Putamen (tissue), 1 donor: ENCODE results near the gene RNASEH1.
"Not testable (repeated sequence)": the region's sequence is repeated elsewhere in the genome, so short reads cannot be mapped to it uniquely, and the experiment has no call there.

ENCODE experiments used
- DNase-seq: peaks from one replicate; pipeline ENCODE4 v3.0.0-alpha.2; 2016; ENCODE audit warnings: low spot score

The RNASEH1 gene

GRCh38 chr2:3518496-3519254 is 39.5 kb downstream of the RNASEH1 start:
- DNase-seq, result peak; percentile 97

- no peak for DNase-seq
These were observed 40.1 kb downstream of the RNASEH1 start for GRCh38 chr2:3517948-3518495.

DNA sequence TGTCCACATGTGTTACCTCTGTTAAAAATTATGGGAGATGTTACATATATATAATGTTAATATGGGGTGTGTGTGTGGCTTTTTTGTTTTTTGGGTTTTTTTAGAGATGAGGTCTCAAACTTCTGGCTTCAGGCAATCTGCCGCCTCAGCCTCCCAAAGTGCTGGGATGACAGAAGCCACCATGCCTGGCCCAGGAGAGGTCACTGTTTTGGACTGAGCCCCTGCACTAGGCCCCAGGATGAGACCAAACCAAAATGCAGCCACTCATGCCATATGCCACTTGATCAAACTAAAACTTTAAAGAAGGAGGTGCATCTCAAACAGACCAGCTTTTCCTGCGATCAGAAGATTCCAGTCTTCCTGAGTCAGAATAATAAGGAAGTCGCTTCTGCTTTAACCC is 41.3 kb downstream of the RNASEH1 start:
- DNase-seq, result no peak

DNA sequence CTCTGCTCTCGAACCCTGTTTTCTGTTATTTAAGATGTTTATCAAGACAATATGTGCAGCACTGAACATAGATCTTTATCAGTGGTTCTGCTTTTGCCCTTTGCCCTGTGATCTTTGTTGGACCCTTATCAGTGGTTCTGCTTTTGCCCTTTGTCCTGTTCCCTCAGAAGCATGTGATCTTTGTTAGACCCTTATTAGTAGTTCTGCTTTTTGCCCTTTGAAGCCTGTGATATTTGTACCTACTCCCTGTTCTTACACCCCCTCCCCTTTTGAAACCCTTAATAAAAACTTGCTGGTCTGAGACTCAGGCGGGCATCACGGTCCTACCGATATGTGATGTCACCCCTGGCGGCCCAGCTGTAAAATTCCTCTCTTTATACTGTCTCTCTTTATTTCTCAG is 42.7 kb downstream of the RNASEH1 start:
- DNase-seq, result not testable (repeated sequence)

DNA sequence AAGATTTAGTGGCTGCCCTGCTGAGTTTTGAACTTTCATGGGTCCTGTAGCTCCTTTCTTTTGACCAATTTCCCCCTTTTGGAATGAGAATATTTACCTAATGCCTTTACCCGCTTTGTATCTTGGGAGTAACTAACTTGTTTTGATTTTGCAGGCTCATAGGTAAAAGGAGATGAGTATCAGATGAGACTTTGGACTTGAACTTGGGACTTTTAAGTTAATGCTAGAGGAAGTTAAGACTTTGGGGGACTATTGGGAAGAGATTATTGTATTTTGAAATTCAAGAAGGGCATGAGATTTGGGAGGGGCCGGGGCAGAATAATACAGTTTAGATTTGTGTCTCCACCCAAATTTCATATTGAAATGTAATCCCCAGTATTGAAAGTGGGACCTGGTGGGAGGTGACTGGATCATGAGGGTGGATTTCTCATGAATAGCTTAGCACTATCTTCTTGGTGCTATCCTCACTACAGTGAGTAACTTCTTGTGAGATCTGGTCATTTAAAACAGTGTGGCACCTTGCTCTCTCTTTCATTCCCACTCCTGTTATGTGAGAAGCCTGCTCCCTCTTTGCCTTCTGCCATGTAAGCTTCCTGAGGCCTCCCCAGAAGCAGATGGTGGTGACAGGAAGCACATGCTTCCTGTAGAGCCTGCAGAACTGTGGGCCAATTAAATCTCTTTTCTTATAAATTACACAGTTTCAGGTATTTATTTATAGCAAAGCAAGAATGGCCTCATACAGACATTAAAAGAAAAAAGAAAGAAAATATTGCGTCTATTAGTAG is 44.9 kb downstream of the RNASEH1 start:
- no peak for DNase-seq

DNA sequence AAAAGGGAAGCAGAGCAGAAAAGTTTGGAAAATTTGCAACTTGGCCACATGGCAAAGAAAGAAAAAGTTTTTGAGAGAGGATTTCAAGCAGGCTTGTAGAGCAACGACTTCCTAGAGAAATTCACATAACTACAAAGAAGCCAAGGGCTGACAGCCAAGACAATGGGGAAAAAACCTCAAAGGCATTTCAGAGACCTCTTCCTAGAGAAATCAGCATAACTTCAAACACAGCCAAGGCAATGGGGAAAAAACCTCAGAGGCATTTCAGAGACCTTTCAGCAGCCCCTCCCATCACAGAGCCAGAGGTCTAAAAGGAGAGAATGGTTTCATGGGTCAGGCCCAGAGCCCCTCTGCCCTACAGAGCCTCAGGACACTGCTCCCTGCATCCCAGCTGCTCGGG is 46.0 kb downstream of the RNASEH1 start:
- DNase-seq, result no peak

DNA sequence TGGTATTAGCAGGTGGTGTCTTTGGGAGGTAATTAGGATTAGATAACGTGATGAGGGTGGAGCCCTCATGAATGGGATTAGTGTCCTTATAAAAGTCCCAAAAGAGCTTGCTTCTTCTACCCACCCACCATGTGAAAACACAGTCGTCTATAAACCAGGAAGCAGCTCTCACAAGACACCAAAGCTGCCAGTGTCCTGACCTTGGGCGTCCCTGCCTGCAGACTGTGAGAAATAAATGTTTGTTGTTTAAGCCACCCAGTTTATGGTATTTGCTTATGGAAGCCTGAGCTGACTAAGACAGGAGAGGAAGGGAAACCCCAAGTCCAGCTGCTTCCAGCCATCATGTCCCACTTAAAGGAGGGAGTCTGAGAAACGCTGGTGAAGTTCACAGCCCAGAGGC is 52.4 kb downstream of the RNASEH1 start:
- no peak for DNase-seq

DNA sequence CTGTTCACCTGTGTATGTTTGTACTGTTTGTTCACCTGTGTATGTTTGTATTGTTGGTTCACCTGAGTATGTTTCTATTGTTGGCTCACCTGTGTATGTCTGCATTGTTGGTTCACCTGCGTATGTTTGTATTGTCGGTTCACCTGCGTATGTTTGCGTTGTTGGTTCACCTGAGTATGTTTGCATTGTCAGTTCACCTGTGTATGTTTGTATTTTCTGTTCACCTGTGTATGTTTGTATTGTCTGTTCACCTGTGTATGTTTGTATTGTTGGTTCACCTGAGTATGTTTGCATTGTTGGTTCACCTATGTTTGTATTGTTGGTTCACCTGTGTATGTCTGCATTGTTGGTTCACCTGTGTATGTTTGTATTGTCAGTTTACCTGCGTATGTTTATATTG is 53.4 kb downstream of the RNASEH1 start:
- no peak for DNase-seq

DNA sequence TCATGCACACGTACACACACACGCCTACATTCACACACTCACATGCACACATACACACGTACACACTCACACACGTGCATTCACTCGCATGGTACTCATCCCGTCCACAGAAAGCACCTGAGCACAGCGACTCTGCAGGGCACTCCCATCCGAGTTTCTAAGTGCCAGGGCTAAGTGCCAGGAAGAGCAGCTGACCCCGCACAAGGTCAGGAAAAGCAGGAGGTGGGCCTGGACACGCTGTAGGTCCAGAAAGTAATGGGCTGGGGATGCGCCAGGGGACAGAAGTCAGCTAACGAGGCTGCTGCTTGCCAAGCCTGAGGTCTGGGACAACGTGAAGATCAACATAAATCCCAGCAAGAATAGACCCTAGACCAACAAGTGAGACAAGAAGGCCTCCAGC is 54.6 kb downstream of the RNASEH1 start:
- DNase-seq, result no peak

DNA sequence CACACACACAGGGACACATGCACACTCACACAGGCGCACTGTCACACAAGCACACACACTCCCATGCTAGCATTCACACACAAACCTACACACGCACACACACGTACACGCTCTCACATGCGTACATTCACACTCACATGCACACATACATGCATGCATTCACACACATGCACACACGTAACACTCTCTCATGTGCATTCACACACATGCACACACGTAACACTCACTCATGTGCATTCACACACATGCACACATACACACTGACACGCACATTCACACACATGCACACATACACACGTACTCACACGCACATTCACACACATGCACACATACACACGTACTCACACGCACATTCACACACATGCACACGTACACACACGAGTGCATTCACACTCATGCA is 55.1 kb downstream of the RNASEH1 start:
- DNase-seq, result no peak

DNA sequence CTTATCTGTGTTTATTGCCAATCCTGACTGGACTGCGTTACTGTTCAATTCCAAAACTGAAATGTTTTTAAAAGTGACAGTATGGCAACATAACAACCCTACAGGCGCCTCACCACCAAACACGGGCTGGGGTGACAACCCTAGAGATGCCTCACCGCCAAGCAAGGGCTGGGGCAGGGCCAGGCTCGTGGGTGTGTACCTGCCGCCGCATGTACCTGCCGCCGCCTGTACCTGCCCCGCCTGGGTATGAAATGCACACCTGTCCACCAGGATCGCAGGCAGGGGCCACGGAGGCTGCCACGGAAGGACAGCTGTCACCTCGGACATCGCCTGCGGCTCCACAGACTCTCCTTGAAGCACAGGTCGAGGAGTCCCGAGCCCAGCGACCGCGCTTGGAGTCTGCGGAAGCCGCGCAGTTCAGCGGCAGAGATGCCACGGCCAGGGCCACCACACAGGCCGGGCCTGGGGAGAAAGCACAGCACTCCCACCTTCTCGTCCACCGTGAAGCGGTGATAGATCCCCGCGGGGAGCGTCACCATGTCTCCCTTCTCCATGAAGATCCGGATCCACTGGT is 57.7 kb downstream of the RNASEH1 start:
- no peak for DNase-seq

- DNase-seq, result no peak
These were observed 59.2 kb downstream of the RNASEH1 start for GRCh38 chr2:3498783-3499394.

DNA sequence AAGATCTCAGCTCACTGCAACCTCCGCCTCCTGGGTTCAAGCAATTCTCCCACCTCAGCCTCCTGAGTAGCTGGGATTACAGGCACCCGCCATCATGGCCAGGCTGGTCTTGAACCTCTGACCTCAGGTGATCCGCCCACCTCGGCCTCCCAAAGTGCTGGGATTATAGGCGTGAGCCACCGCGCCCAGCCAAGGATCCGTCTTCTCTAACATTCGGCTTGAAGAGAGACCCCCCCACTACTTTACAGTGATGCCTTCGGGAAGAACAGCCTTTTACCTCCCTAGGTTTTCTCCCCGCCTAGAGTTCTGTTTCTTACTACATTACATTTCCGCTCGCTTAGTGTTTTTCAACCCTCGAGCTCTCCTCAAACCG is 61.4 kb downstream of the RNASEH1 start:
- DNase-seq, result not testable (repeated sequence)
